Fibroblast of skin of left biceps (primary cell): Measurements from ENCODE around the gene SLC9B1.
"Not testable (repeated sequence)": the region's sequence is repeated elsewhere in the genome, so short reads cannot be mapped to it uniquely, and the experiment has no call there.

Source experiments
- DNase-seq, 2 experiments: peaks; one replicate each; pipeline ENCODE4 v3.0.0-alpha.2; 2013; ENCODE audit warnings: low read depth in 2 of 2

The SLC9B1 gene

GRCh38 chr4:102878349-102878748 is 141.2 kb downstream of the SLC9B1 start:
- not testable (repeated sequence) for DNase-seq

GRCh38 chr4:102877477-102878106 is 141.9 kb downstream of the SLC9B1 start:
- DNase-seq, result not testable (repeated sequence)

GRCh38 chr4:102871772-102872171 is 147.7 kb downstream of the SLC9B1 start:
- no peak for DNase-seq

GRCh38 chr4:102869569-102870197 is 149.8 kb downstream of the SLC9B1 start:
- no peak for DNase-seq

- DNase-seq, result peak; percentile 72 to 75
Measured at GRCh38 chr4:102868781-102869568, 150.5 kb downstream of the SLC9B1 start, which contains the start of gene CISD2. CISD2 (plus strand) TSS chr4:102868992; CDS start chr4:102869085, 93 bp downstream.

GRCh38 chr4:102868153-102868780 is 151.2 kb downstream of the SLC9B1 start:
- no peak for DNase-seq

GRCh38 chr4:102867278-102868152 is 152.0 kb downstream of the SLC9B1 start:
- DNase-seq, result no peak

GRCh38 chr4:102865327-102865726 is 154.2 kb downstream of the SLC9B1 start:
- not testable (repeated sequence) for DNase-seq

GRCh38 chr4:102862747-102863146 is 156.8 kb downstream of the SLC9B1 start:
- no peak for DNase-seq

- no peak for DNase-seq
Measured at GRCh38 chr4:102862016-102862415, 157.5 kb downstream of the SLC9B1 start.

- DNase-seq, result no peak
Measured at GRCh38 chr4:102860611-102861324, 158.7 kb downstream of the SLC9B1 start.

GRCh38 chr4:102858828-102859464 is 160.6 kb downstream of the SLC9B1 start:
- no peak for DNase-seq
